Measurements from ENCODE around the gene MOV10.
"Not testable (repeated sequence)": the region's sequence is repeated elsewhere in the genome, so short reads cannot be mapped to it uniquely, and the experiment has no call there.

Gene MOV10

GRCh38 chr1:112633628-112634027 is 40.8 kb upstream of the MOV10 start:
- TF ChIP-seq CTCF (conservative IDR thresholded peaks at IDR 0.05; ENCODE audit: low read depth, low read length) = no peak
- no peak overlapping the region for H3K4me3 ChIP-seq (ENCODE audit: low read length)
- DNase-seq (ENCODE audit: low read depth) = no peak

- no peak for DNase-seq (ENCODE audit: low read depth)
- TF ChIP-seq CTCF (conservative IDR thresholded peaks at IDR 0.05; ENCODE audit: low read depth, low read length) = no peak
- no peak overlapping the region for H3K4me3 ChIP-seq (ENCODE audit: low read length)
These were observed 40.1 kb upstream of the MOV10 start for GRCh38 chr1:112634367-112634766.

DNA sequence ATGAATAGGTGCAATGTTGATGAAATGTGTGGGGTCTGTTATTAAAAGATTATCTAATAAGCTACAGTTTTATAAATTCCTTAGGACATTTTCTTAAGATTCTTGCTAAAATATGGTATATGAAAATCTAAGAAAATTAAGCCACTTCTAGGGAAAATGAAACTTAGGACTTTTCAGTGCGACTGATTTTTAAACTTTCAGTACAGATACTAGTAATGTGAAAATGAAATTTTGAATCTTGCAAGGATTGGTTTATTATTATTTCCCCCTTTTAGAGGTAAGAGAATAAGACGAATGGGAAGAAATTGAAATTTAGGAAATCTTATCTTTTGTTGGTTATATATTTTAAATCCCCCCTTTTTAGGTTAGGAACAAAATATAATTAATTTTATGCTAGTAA is 38.4 kb upstream of the MOV10 start:
- no peak overlapping the region for H3K4me3 ChIP-seq (ENCODE audit: low read length)
- no peak for DNase-seq (ENCODE audit: low read depth)
- no peak for TF ChIP-seq CTCF (conservative IDR thresholded peaks at IDR 0.05; ENCODE audit: low read depth, low read length)

- no peak for TF ChIP-seq CTCF (conservative IDR thresholded peaks at IDR 0.05; ENCODE audit: low read depth, low read length)
- no peak overlapping the region for H3K4me3 ChIP-seq (ENCODE audit: low read length)
- DNase-seq (ENCODE audit: low read depth) = no peak
These were observed 37.7 kb upstream of the MOV10 start for GRCh38 chr1:112636597-112637253.

GRCh38 chr1:112637254-112638109 is 37.0 kb upstream of the MOV10 start:
- TF ChIP-seq CTCF (conservative IDR thresholded peaks at IDR 0.05; ENCODE audit: low read depth, low read length) = no peak
- DNase-seq (ENCODE audit: low read depth) = no peak
- no peak overlapping the region for H3K4me3 ChIP-seq (ENCODE audit: low read length)

DNA sequence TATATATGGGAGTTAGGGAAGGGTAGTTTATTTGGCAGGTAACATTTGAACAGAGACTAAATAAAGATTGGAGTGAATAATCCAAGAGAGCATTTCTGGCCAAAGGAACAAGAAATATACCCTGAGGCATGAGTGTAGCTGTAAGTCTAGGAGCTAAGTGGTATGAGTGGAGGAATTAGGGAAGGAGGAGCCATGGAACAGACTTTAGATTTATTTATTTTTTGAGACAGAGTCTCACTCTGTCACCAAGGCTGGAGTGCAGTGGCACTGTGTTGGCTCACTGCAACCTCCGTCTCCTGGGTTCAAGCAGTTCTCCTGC is 36.4 kb upstream of the MOV10 start:
- H3K4me3 ChIP-seq (ENCODE audit: low read length) = no peak overlapping the region
- DNase-seq (ENCODE audit: low read depth) = no peak
- TF ChIP-seq CTCF (conservative IDR thresholded peaks at IDR 0.05; ENCODE audit: low read depth, low read length) = no peak

- not testable (repeated sequence) for H3K4me3 ChIP-seq (ENCODE audit: low read length); DNase-seq (ENCODE audit: low read depth)
These were observed 34.0 kb upstream of the MOV10 start for GRCh38 chr1:112640437-112640836.

Measured in retinal pigment epithelial cell (primary cell).